Endothelial cell of umbilical vein (primary cell): ENCODE results near the gene CARS1. TPM values are rescaled to one million over a fixed set of nuclear protein-coding genes. Genes with fewer than 3 reads are reported as not detected.

ENCODE experiments used
- BruUV-seq: library from RNA; stranded (reverse); fragments of 400-500 nt; replicated peaks from 2 replicates; lab custom pipeline; 2021; lab: Mats Ljungman, UMichigan
- CTCF ChIA-PET: fragments of 300-600, 350-600 bp; sonication (Branson Sonifier 250); formaldehyde crosslinking; loops from one replicate; lab custom pipeline; 2021; ENCODE audit warnings: antibody characterized with exemption, inconsistent platforms; lab: Charles Lee
- POLR2A ChIA-PET: fragments of 300-600, 350-600 bp; sonication (Branson Sonifier 250); formaldehyde crosslinking; loops from one replicate; lab custom pipeline; 2021; ENCODE audit warnings: antibody characterized with exemption, inconsistent platforms; lab: Charles Lee
- DNase-seq: peaks from one replicate; pipeline ENCODE4 v3.0.0-alpha.2; 2011; ENCODE audit warnings: low read depth, low spot score
- FAIRE-seq: peaks from 2 replicates; lab custom pipeline; 2011; peaks lifted over from hg19 to GRCh38; lab: Jason Lieb, UNC
- H2AFZ ChIP-seq: 2 replicates; pipeline ENCODE4 v1.6.0; 2012; ENCODE audit warnings: low read depth, low read length, control low read depth, inconsistent platforms
- H3K27ac ChIP-seq: 2 replicates; pipeline ENCODE4 v1.5.1; 2011; ENCODE audit warnings: low read depth, mild to moderate bottlenecking, control low read depth, low read length, moderate library complexity; ENCODE audit not compliant: insufficient read depth
- H3K27me3 ChIP-seq, 2 experiments: 2 replicates each; pipeline versions ENCODE4 v1.6.0 to v1.6.1; 2011; ENCODE audit warnings: low read length in 2 of 2, mixed read lengths in 1 of 2; ENCODE audit not compliant: control insufficient read depth in 2 of 2, insufficient read depth in 2 of 2
- H3K36me3 ChIP-seq, 2 experiments: 2 replicates in 1 of 2; 3 replicates in 1 of 2; pipeline ENCODE4 v1.5.1; 2011; ENCODE audit warnings: low read length in 2 of 2, mild to moderate bottlenecking in 1 of 2, moderate library complexity in 1 of 2; ENCODE audit not compliant: control insufficient read depth in 2 of 2, insufficient read depth in 2 of 2; ENCODE audit errors: extremely low read depth in 1 of 2
- H3K4me1 ChIP-seq: 3 replicates; pipeline ENCODE4 v1.5.1; 2011; ENCODE audit warnings: mild to moderate bottlenecking, low read length; ENCODE audit not compliant: control insufficient read depth, insufficient read depth; ENCODE audit errors: extremely low read depth
- H3K4me2 ChIP-seq: 2 replicates; pipeline ENCODE4 v1.6.1; 2011; ENCODE audit warnings: low read length, control low read depth, mixed read lengths; ENCODE audit not compliant: insufficient read depth
- H3K4me3 ChIP-seq, 3 experiments: fragments of 200-600 bp in 1 of 3; sonication (generic), shearing (Covaris generic) in 1 of 3; replicated peaks in 1 of 3; 2 replicates each; pipeline ENCODE4 v1.5.1; 2011 to 2016; ENCODE audit warnings: control low read depth in 3 of 3, low read length in 3 of 3, mild to moderate bottlenecking in 2 of 3, inconsistent platforms in 1 of 3, low read depth in 1 of 3, moderate library complexity in 1 of 3; ENCODE audit not compliant: insufficient read depth in 1 of 3
- H3K79me2 ChIP-seq: 2 replicates; pipeline ENCODE4 v1.6.0; 2012; ENCODE audit warnings: low read length, inconsistent platforms; ENCODE audit not compliant: control insufficient read depth, insufficient read depth
- H3K9ac ChIP-seq: replicated peaks from 2 replicates; pipeline ENCODE3; 2011; ENCODE audit warnings: low read length, control low read depth; ENCODE audit not compliant: insufficient read depth; ENCODE audit errors: extremely low read depth
- H3K9me1 ChIP-seq: replicated peaks from 3 replicates; pipeline ENCODE4 v1.6.0; 2011; ENCODE audit warnings: mild to moderate bottlenecking, low read length; ENCODE audit not compliant: control insufficient read depth, insufficient read depth; ENCODE audit errors: extremely low read depth
- H3K9me3 ChIP-seq: replicated peaks from 2 replicates; pipeline ENCODE4 v1.5.1; 2012; ENCODE audit warnings: low read length, inconsistent platforms; ENCODE audit not compliant: control insufficient read depth, insufficient read depth
- H4K20me1 ChIP-seq: replicated peaks from 2 replicates; pipeline ENCODE3; 2011; ENCODE audit warnings: mild to moderate bottlenecking, low read length; ENCODE audit not compliant: control insufficient read depth, insufficient read depth; ENCODE audit errors: extremely low read depth
- EZH2 ChIP-seq: IDR thresholded peaks from 2 replicates; pipeline ENCODE4 v1.6.1; 2012; ENCODE audit warnings: borderline replicate concordance, low read depth, mild to moderate bottlenecking, moderate library complexity, low read length, inconsistent platforms; ENCODE audit not compliant: severe bottlenecking
- FOS ChIP-seq: IDR thresholded peaks from 2 replicates; pipeline ENCODE4 v1.6.1; 2011; ENCODE audit warnings: mild to moderate bottlenecking, low read length, moderate library complexity, borderline replicate concordance; ENCODE audit not compliant: insufficient read depth
- GATA2 ChIP-seq: IDR thresholded peaks from 2 replicates; pipeline ENCODE4 v1.7.0; 2011; ENCODE audit warnings: low read depth, mild to moderate bottlenecking, moderate library complexity, mixed read lengths, low read length; ENCODE audit not compliant: insufficient read length, insufficient read depth
- JUN ChIP-seq: IDR thresholded peaks from 2 replicates; pipeline ENCODE4 v1.6.1; 2011; ENCODE audit warnings: borderline replicate concordance, low read depth; ENCODE audit not compliant: insufficient read length, insufficient read depth
- MYC ChIP-seq: IDR thresholded peaks from one replicate; pipeline ENCODE4 v1.6.1; 2011; ENCODE audit warnings: mild to moderate bottlenecking, low read depth, low read length
- POLR2A ChIP-seq: IDR thresholded peaks from 2 replicates; pipeline ENCODE4 v1.6.1; 2012; ENCODE audit warnings: low read depth, mild to moderate bottlenecking, control low read depth, low read length
- POLR2AphosphoS5 ChIP-seq: IDR thresholded peaks from 2 replicates; pipeline ENCODE4 v1.6.1; 2012; ENCODE audit warnings: low read depth, mild to moderate bottlenecking, control low read depth, low read length, moderate library complexity; ENCODE audit not compliant: insufficient read depth
- dilution Hi-C: fragments of 300-500 bp; cut with MboI; formaldehyde crosslinking; loops from one replicate; pipeline ENCODE4 v1.15.0; 2019; ENCODE audit warnings: low sequenced_read_pairs; ENCODE audit not compliant: extremely low pct_ligation_motif_present
- intact Hi-C: fragments of 100-400 bp; cut with micrococcal nuclease; formaldehyde crosslinking; loops from one replicate; pipeline ENCODE4 v1.10.0; 2022
- polyA plus RNA-seq, 4 experiments: library from polyadenylated mRNA; depleted of rRNA in 3 of 4; stranded (reverse) in 3 of 4; unstranded in 1 of 4; fragments of >200 nt; gene quantifications; 2 replicates each; pipeline versions ENCODE4 v1.2.1 to v1.2.3, GENCODE V29; 2011 to 2012; ENCODE audit warnings: missing spikeins in 1 of 4
- total RNA-seq: library from RNA; stranded (reverse); gene quantifications from 2 replicates; pipeline ENCODE4 v1.2.3, GENCODE V29; 2021
- TF ChIP-seq, protein P1 (sequence below): IDR thresholded peaks from 2 replicates; pipeline ENCODE4 v1.6.1; 2011; ENCODE audit not compliant: insufficient read depth, insufficient read length
- TF ChIP-seq, protein P2 (sequence below), 2 donors: IDR thresholded peaks; 1 replicate in 1 of 2; 2 replicates in 1 of 2; pipeline ENCODE4 v1.5.1; 2011; ENCODE audit warnings: low read length in 2 of 2, mild to moderate bottlenecking in 2 of 2, moderate library complexity in 2 of 2, control low read depth in 1 of 2, inconsistent platforms in 1 of 2, low read depth in 1 of 2; ENCODE audit not compliant: insufficient read depth in 1 of 2; ENCODE audit errors: extremely low read depth in 1 of 2

Gene CARS1
- total and polyA plus RNA-seq, 2 donors (not counting 3 experiments of a cell fraction or from before 2014, with no cell fraction given) = 43.5 to 66.2 TPM

DNA sequence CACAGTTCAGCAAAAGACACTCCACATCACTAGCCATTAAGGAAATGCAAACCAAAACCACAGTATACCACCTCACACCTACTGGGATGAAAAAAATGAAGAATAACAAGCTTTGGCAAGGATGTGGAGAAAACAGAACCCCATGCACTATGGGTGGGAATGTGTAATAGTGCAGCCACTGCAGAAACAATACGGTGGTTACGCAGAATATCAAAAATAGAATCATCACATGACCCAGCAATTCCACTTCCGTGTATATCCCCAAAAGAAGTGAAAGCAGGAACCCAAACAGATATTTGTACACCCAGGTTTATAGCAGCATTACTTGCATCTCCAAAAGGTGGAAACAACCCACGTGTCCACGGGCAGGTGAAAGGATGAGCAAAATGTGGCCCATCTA is 20.8 kb downstream of the CARS1 start:
- no peak overlapping the region for H3K27ac ChIP-seq
- POLR2A ChIA-PET = no interaction called here
- H2AFZ ChIP-seq = no peak overlapping the region
- no peaks in the 10 kb centered on the region for H3K4me1 ChIP-seq
- TF ChIP-seq JUN = no peak
- TF ChIP-seq EZH2 = no peak
- no peak for TF ChIP-seq GATA2
- no peak for TF ChIP-seq FOS
- TF ChIP-seq, protein P1, sequence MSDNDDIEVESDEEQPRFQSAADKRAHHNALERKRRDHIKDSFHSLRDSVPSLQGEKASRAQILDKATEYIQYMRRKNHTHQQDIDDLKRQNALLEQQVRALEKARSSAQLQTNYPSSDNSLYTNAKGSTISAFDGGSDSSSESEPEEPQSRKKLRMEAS = no peak
- TF ChIP-seq MYC = no peak
- no peak for TF ChIP-seq POLR2AphosphoS5
- no peak for TF ChIP-seq POLR2A
- TF ChIP-seq, protein P2, sequence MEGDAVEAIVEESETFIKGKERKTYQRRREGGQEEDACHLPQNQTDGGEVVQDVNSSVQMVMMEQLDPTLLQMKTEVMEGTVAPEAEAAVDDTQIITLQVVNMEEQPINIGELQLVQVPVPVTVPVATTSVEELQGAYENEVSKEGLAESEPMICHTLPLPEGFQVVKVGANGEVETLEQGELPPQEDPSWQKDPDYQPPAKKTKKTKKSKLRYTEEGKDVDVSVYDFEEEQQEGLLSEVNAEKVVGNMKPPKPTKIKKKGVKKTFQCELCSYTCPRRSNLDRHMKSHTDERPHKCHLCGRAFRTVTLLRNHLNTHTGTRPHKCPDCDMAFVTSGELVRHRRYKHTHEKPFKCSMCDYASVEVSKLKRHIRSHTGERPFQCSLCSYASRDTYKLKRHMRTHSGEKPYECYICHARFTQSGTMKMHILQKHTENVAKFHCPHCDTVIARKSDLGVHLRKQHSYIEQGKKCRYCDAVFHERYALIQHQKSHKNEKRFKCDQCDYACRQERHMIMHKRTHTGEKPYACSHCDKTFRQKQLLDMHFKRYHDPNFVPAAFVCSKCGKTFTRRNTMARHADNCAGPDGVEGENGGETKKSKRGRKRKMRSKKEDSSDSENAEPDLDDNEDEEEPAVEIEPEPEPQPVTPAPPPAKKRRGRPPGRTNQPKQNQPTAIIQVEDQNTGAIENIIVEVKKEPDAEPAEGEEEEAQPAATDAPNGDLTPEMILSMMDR (IDR thresholded peaks at IDR 0.05; ENCODE audit: extremely low read depth in 1 of 2, insufficient read depth in 1 of 2, low read depth in 1 of 2, low read length in 2 of 2) = no peak
- no peak overlapping the region for H3K4me3 ChIP-seq
- no peaks in the 10 kb centered on the region for H4K20me1 ChIP-seq
- FAIRE-seq (no peak), DNase-seq (no peak)
- dilution Hi-C loops = no loop called here
- H3K9me3 ChIP-seq = no peaks in the 10 kb centered on the region
- no peaks in the 10 kb centered on the region for H3K79me2 ChIP-seq
- H3K4me2 ChIP-seq = no peak overlapping the region
- H3K9ac ChIP-seq = no peak overlapping the region
- intact Hi-C loops = loop anchor here (2.0 kb wide), 2 partner anchors 14 to 372 kb away; no protein-coding TSS in a partner anchor
- H3K27me3 ChIP-seq = no peaks in the 10 kb centered on the region
- no TSS peak for BruUV-seq
- CTCF ChIA-PET = interaction anchor here (1.2 to 6.8 kb wide), 4 partner anchors 15 to 75 kb away, joined by 5 to 183 read pairs (median 6); no protein-coding TSS in a partner anchor
- no peaks in the 10 kb centered on the region for H3K9me1 ChIP-seq
- peaks cover 11 to 29% of the 10 kb centered on the region in 2 experiments for H3K36me3 ChIP-seq
